CD4-positive, alpha-beta T cell (primary cell): Measurements from ENCODE around the gene BNIP2. TPM values are rescaled to one million over a fixed set of nuclear protein-coding genes. Genes with fewer than 3 reads are reported as not detected.

ENCODE experiments used
- ATAC-seq: fragments of 200-7000 bp; cut with Tn5 transposase; one replicate; pipeline ENCODE4 v1.10.0; 2022; ENCODE audit warnings: mild to moderate bottlenecking; ENCODE audit not compliant: poor library complexity
- CTCF ChIA-PET: fragments of 350-600 bp; sonication (Branson Sonifier 250); formaldehyde crosslinking; loops from one replicate; lab custom pipeline; 2021; ENCODE audit warnings: antibody characterized with exemption, inconsistent platforms; lab: Charles Lee
- POLR2A ChIA-PET: fragments of 350-600 bp; sonication (Branson Sonifier 250); formaldehyde crosslinking; loops from one replicate; lab custom pipeline; 2021; ENCODE audit warnings: antibody characterized with exemption, inconsistent platforms; lab: Charles Lee
- DNase-seq, 14 experiments: peaks; one replicate each; pipeline ENCODE4 v3.0.0-alpha.2; 2013 to 2020; ENCODE audit warnings: mixed read lengths in 2 of 14
- H3K27ac ChIP-seq, 2 donors: one replicate each; pipeline versions ENCODE4 v1.5.1 to v1.7.0; 2013; ENCODE audit warnings: low read length in 2 of 2, low read depth in 1 of 2, mild to moderate bottlenecking in 1 of 2
- H3K27me3 ChIP-seq, 2 experiments: 1 replicate in 1 of 2; 2 replicates in 1 of 2; pipeline versions ENCODE4 v1.6.1 to v1.7.0; 2013; ENCODE audit warnings: low read length in 2 of 2, control low read depth in 1 of 2, mild to moderate bottlenecking in 1 of 2, moderate library complexity in 1 of 2; ENCODE audit not compliant: insufficient read depth in 2 of 2, control insufficient read depth in 1 of 2
- H3K36me3 ChIP-seq: one replicate; pipeline ENCODE4 v1.6.1; 2013; ENCODE audit warnings: low read length, control low read depth; ENCODE audit not compliant: insufficient read depth
- H3K4me1 ChIP-seq: one replicate; pipeline ENCODE4 v1.6.1; 2013; ENCODE audit warnings: low read length, control low read depth; ENCODE audit not compliant: insufficient read depth
- H3K4me3 ChIP-seq: one replicate; pipeline ENCODE4 v1.5.1; 2013; ENCODE audit warnings: mild to moderate bottlenecking, low read length, moderate library complexity
- H3K9me3 ChIP-seq, 2 experiments: 1 replicate in 1 of 2; 2 replicates in 1 of 2; pipeline versions ENCODE4 v1.6.1 to v1.7.0; 2013; ENCODE audit warnings: low read length in 2 of 2, mild to moderate bottlenecking in 2 of 2, control low read depth in 1 of 2, moderate library complexity in 1 of 2; ENCODE audit not compliant: control insufficient read depth in 1 of 2, insufficient read depth in 1 of 2
- H3K27ac Mint-ChIP-seq: one replicate; pipeline ENCODE4 v1.8.0; 2020; ENCODE audit warnings: mixed read lengths
- H3K27me3 Mint-ChIP-seq: one replicate; pipeline ENCODE4 v1.8.0; 2021; ENCODE audit warnings: mixed read lengths
- H3K36me3 Mint-ChIP-seq: one replicate; pipeline ENCODE4 v1.8.0; 2021; ENCODE audit warnings: low read depth, mixed read lengths
- H3K4me1 Mint-ChIP-seq: one replicate; pipeline ENCODE4 v1.8.0; 2021; ENCODE audit warnings: low read depth, mixed read lengths
- H3K4me3 Mint-ChIP-seq: one replicate; pipeline ENCODE4 v1.8.0; 2020; ENCODE audit warnings: mild to moderate bottlenecking, mixed read lengths
- H3K9me3 Mint-ChIP-seq: one replicate; pipeline ENCODE4 v1.8.0; 2020; ENCODE audit warnings: mixed read lengths
- CTCF ChIP-seq: fragments of 200-600 bp; IDR thresholded peaks from one replicate; pipeline ENCODE4 v1.8.0; 2022; ENCODE audit warnings: antibody characterized with exemption, mild to moderate bottlenecking
- intact Hi-C, 2 experiments: fragments of 100-400 bp; cut with DNase I in 1 of 2; cut with micrococcal nuclease in 1 of 2; formaldehyde crosslinking; loops; one replicate each; pipeline versions ENCODE4 v1.15.1 to v1.9.0; 2023 to 2025; cut with DNase I, micrococcal nuclease
- total RNA-seq, 174 experiments: library from RNA in 2 of 174; stranded (reverse) in 2 of 174; gene quantifications; one replicate each; pipeline ENCODE4 v1.2.3 and lab custom pipeline; 2021 to 2026

BNIP2 gene
- total RNA-seq, 2 experiments from 2014 or later: 109 TPM

DNA sequence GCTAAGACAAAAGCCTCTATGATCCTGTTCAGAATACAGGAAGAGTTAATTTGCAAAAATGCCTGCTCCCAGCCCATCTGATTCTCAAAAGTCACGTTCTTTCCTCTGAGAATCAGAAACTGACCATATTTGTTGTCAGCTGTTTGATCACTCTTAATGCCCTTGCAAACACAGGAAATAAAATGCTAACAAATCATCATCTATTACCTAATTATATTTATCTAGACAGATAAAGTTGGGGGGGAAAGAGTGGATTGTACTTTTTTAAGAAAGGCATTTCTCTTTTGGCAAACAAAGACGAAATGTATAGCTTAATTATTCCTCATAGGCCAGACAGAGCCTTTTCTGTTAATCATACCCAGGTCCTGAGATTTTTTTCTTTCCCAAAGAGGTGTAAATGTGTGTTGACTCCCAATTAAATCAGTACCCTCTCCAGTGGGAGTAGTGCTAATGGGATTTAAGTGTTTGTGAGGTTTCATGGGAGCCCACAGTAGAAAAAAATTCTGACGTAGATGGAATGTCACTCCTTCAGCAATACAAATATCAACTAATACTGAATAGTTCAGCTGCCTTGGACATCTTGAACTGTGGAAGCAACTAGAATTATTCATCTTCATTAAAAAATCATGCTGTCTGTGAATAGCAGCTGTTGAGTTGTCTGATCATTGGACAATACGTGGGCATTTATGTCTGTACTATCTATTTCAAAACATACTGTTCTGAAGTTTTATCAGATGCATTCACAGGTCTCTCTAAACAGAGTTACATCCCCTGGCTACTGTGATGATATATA lies 22.5 kb upstream of the BNIP2 start:
- peaks cover 14% of the 10 kb centered on the region for H3K27me3 Mint-ChIP-seq
- intact Hi-C loops: no loop called here
- no peaks in the 10 kb centered on the region for H3K4me1 Mint-ChIP-seq
- no peak overlapping the region for H3K4me3 Mint-ChIP-seq
- no peak overlapping the region for H3K4me3 ChIP-seq
- CTCF ChIA-PET: interaction anchor here (1.3 to 1.5 kb wide), 2 partner anchors 14 kb away, joined by 3 to 6 read pairs; no protein-coding TSS in a partner anchor
- H3K4me1 ChIP-seq: no peaks in the 10 kb centered on the region
- H3K27ac ChIP-seq: no peak overlapping the region
- DNase-seq: no peak
- no peaks in the 10 kb centered on the region for H3K9me3 Mint-ChIP-seq
- no peaks in the 10 kb centered on the region for H3K36me3 ChIP-seq
- no peak for ATAC-seq
- no peaks in the 10 kb centered on the region for H3K27me3 ChIP-seq
- no peak overlapping the region for H3K27ac Mint-ChIP-seq
- H3K9me3 ChIP-seq: no peaks in the 10 kb centered on the region
- TF ChIP-seq CTCF: no peak
- no peaks in the 10 kb centered on the region for H3K36me3 Mint-ChIP-seq
- POLR2A ChIA-PET: no interaction called here

DNA sequence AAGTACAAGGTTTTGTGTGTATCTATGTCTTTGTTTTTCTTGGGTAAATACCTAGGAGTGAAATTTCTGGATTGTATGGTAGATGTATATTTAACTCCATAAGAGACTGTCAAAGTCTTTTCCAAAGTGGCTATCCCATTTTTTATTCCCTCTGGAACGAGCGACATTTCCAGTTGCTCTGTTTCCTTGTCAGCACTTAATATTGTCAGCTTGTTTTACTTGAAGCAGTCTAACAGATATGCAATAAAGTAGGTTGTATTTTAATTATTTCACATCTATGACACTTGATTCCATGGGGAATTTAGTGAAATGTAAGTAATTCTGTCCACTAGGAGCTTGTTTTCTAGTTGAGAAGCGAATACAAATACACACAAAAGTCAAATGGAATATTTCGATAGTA lies 18.5 kb upstream of the BNIP2 start:
- intact Hi-C loops: no loop called here
- no peaks in the 10 kb centered on the region for H3K9me3 Mint-ChIP-seq
- H3K27me3 Mint-ChIP-seq: peaks cover 9% of the 10 kb centered on the region
- no peak overlapping the region for H3K27ac ChIP-seq
- H3K9me3 ChIP-seq: no peaks in the 10 kb centered on the region
- H3K4me3 ChIP-seq: no peak overlapping the region
- H3K27me3 ChIP-seq: no peaks in the 10 kb centered on the region
- H3K4me1 ChIP-seq: no peaks in the 10 kb centered on the region
- no peak overlapping the region for H3K27ac Mint-ChIP-seq
- H3K36me3 ChIP-seq: no peaks in the 10 kb centered on the region
- POLR2A ChIA-PET: no interaction called here
- DNase-seq (no peak), ATAC-seq (no peak)
- H3K4me3 Mint-ChIP-seq: no peak overlapping the region
- no peaks in the 10 kb centered on the region for H3K4me1 Mint-ChIP-seq
- CTCF ChIA-PET: no interaction called here
- no peak for TF ChIP-seq CTCF
- no peaks in the 10 kb centered on the region for H3K36me3 Mint-ChIP-seq

DNA sequence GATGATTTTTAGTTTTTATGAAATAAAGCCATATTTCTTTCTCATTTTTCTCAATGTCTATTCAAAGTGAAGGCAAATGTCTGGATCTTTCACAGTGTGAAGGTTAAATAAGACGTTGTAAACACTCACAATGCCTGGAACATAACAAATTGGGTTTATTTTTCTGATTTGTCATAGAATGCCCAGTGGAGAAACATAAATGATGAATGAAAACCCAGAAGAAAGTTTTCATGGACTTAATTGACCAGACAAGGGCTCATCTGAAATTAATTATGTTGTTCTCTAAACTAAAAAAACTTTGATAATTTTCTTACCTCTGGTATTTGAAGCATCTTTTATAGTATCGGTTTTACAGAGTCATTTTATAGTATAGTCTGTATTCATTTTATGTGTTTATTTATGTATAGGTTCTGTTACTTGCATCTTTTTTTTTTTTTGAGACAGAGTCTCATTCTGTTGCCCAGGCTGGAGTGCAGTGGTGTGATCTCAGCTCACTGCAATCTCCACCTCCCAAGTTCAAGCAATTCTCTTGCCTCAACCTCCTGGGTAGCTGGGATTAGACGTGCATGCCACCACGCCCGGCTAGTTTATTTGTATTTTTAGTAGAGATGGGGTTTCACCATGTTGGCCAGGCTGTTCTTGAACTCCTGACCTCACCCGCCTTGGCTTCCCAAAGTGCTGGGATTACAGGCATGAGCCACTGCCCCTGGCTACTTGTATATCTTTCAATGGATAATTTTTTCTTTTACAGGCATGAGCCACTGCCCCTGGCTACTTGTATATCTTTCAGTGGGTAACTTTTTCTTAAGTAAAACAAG lies 15.1 kb upstream of the BNIP2 start:
- Mint-ChIP-seq H3K36me3 (no peaks in the 10 kb centered on the region), H3K9me3 (no peaks in the 10 kb centered on the region), H3K27ac (no peak overlapping the region), H3K27me3 (peaks cover 9% of the 10 kb centered on the region), H3K4me1 (no peaks in the 10 kb centered on the region), H3K4me3 (no peak overlapping the region)
- Histone ChIP-seq H3K27me3 (no peaks in the 10 kb centered on the region), H3K4me1 (no peaks in the 10 kb centered on the region), H3K9me3 (no peaks in the 10 kb centered on the region), H3K4me3 (no peak overlapping the region), H3K27ac (no peak overlapping the region), H3K36me3 (no peaks in the 10 kb centered on the region)
- intact Hi-C loops: no loop called here
- ATAC-seq (no peak), DNase-seq (no peak)
- ChIA-PET CTCF (interaction anchor here (1.1 kb wide), 1 partner anchor 21 kb away, joined by 3 read pairs; no protein-coding TSS in a partner anchor), POLR2A (no interaction called here)
- TF ChIP-seq CTCF: no peak
